ENCODE data around the gene PROSER1.
"Not testable (repeated sequence)": the region's sequence is repeated elsewhere in the genome, so short reads cannot be mapped to it uniquely, and the experiment has no call there.

Gene PROSER1

DNA sequence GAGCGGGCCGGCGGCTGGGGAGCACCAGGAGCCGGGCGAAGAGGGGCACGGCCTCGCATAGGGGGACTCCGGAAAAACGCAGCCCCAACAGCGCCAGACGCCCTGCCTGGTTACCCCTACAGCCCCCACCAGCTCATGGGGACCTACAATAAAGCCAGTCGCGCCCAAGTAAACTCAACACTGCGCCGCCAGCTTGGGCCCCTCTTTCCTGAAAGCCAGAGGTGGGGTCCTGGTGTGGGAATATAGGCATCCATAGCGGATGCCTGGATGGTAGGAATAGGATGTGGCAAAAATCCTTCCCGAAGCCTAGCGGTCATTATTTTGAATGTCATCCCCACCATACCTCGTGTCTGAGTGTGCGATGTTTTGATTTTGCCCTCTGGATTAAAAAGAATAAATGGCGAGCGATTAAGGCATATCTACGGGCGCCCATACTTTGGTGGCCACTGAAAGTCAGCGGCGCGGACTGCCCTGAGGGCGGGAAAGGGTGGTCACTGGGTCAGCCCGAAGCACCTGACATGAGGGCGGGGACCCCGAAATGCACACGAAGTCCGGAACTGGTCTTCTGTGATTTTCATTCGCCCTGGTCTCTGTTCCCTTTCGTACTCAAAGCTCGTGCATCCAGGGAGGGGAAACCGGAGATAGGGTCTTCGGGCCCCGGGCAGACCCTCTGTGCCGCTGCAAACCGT, at the start of gene PROSER1, which contains the start of gene NHLRC3:
Gene PROSER1 (minus strand): TSS at position 210 of the 689 bp plus-strand sequence. CDS start 847 bp downstream, outside the sequence.
Gene NHLRC3 (plus strand): TSS at position 577 of the 689 bp plus-strand sequence. CDS start 184 bp downstream, outside the sequence.
- no CpG with 5 or more reads among the region's 41 CpGs for WGBS (ENCODE audit: insufficient coverage, insufficient read length)
- Histone ChIP-seq H3K4me3 (ENCODE audit: low read length) (peak within 1 kb of the TSS; percentile 55), H3K4me1 (ENCODE audit: control insufficient read depth, insufficient read depth, low read length) (no peaks in the 10 kb centered on the region; the same call in 1 of the 2 replicates), H3K9me3 (ENCODE audit: control insufficient read depth, insufficient read depth, low read length) (no peaks in the 10 kb centered on the region), H3K27me3 (ENCODE audit: control insufficient read depth, insufficient read depth, low read length) (no peaks in the 10 kb centered on the region), H3K27ac (ENCODE audit: low read length) (no peak within 1 kb of the TSS), H3K36me3 (ENCODE audit: control insufficient read depth, insufficient read depth, low read length) (no peaks in the 10 kb centered on the region)
- no peak for DNase-seq (ENCODE audit: low read depth, low spot score)

- H3K9me3 ChIP-seq (ENCODE audit: control insufficient read depth, insufficient read depth, low read length); H3K36me3 ChIP-seq (ENCODE audit: control insufficient read depth, insufficient read depth, low read length); H3K27ac ChIP-seq (ENCODE audit: low read length); H3K4me3 ChIP-seq (ENCODE audit: low read length); H3K4me1 ChIP-seq (ENCODE audit: control insufficient read depth, insufficient read depth, low read length); DNase-seq (ENCODE audit: low read depth, low spot score); H3K27me3 ChIP-seq (ENCODE audit: control insufficient read depth, insufficient read depth, low read length): not testable (repeated sequence)
- WGBS (ENCODE audit: insufficient coverage, insufficient read length) = no CpG with 5 or more reads among the region's 1 CpG
Observed at GRCh38 chr13:39086251-39086945, 48.5 kb upstream of the PROSER1 start.

DNA sequence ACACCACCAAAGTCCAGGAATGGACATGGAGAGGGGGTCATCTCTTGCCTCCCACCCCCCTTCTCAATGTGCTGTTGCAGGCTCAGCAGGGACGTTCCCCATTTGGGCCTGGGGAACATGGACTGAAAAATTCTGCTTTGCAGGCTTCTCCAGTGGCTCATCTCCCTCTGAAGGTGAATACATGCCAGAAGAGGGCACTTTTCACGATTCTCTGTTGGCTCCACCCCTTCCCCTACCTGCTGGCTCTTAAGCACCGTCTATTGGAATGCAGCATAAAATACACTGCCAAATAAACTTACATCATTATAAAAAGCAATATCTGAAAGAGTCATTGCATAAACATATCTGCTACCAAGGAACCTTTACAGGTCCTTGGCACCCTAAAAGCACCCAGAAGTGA, 36.1 kb upstream of the PROSER1 start:
- peaks cover 2% of the 10 kb centered on the region; the same call in 1 of the 2 replicates for H3K4me1 ChIP-seq (ENCODE audit: control insufficient read depth, insufficient read depth, low read length)

DNA sequence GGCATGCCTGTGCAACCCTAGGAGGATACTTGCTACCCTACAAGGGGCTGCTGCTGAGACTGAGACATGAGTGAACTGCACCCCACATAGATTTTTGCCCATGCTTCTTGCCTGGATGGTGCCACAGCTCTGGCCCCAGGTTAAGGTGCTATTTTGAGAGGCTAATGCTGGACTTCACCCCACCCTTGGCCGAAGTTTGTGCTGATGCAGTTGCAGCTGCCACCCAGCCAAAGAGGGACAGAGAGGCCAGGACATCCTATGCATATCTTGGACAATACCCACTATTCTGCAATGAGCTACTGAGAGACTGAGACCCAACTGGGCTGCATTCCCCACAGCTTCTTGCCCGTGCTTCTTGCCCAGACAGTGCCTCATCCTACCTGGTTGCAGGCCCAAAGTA, 35.0 kb upstream of the PROSER1 start:
- no peaks in the 10 kb centered on the region for H3K9me3 ChIP-seq (ENCODE audit: control insufficient read depth, insufficient read depth, low read length)
- DNase-seq (ENCODE audit: low read depth, low spot score) = no peak
- no CpG with 5 or more reads among the region's 2 CpGs for WGBS (ENCODE audit: insufficient coverage, insufficient read length)
- H3K27me3 ChIP-seq (ENCODE audit: control insufficient read depth, insufficient read depth, low read length) = no peaks in the 10 kb centered on the region
- no peak overlapping the region for H3K27ac ChIP-seq (ENCODE audit: low read length)
- H3K36me3 ChIP-seq (ENCODE audit: control insufficient read depth, insufficient read depth, low read length) = no peaks in the 10 kb centered on the region
- H3K4me1 ChIP-seq (ENCODE audit: control insufficient read depth, insufficient read depth, low read length) = peaks cover 2% of the 10 kb centered on the region; the same call in 1 of the 2 replicates
- no peak overlapping the region for H3K4me3 ChIP-seq (ENCODE audit: low read length)

More for the DNA sequence above, 36.1 kb upstream of the PROSER1 start:
- no CpG with 5 or more reads among the region's 3 CpGs for WGBS (ENCODE audit: insufficient coverage, insufficient read length)
- DNase-seq (ENCODE audit: low read depth, low spot score) = no peak
- Histone ChIP-seq H3K36me3 (ENCODE audit: control insufficient read depth, insufficient read depth, low read length) (no peaks in the 10 kb centered on the region), H3K27ac (ENCODE audit: low read length) (no peak overlapping the region), H3K4me3 (ENCODE audit: low read length) (no peak overlapping the region), H3K9me3 (ENCODE audit: control insufficient read depth, insufficient read depth, low read length) (no peaks in the 10 kb centered on the region), H3K27me3 (ENCODE audit: control insufficient read depth, insufficient read depth, low read length) (no peaks in the 10 kb centered on the region)

DNA sequence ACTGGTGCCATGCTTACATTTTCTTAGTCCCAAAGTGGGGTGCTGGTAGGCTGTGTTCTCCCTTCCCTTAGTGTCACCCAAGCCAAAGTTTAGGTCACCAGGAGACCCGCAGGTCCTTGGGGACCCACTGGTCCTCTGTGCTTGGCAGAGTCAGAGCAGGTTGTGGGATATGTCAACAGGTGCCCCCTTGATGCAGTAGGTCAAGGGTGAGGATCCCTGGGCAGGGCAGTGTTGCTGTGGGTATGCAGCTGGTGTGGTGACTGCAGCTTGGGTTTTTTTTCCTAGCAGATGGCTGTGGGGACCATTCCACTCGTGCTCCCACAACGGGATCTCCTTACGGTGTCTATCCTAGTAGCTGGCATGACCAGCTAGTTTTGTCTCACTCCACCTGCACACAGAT, 24.1 kb upstream of the PROSER1 start:
- DNase-seq (ENCODE audit: low read depth, low spot score) = no peak
- no peak overlapping the region for H3K27ac ChIP-seq (ENCODE audit: low read length)
- no peaks in the 10 kb centered on the region for H3K27me3 ChIP-seq (ENCODE audit: control insufficient read depth, insufficient read depth, low read length)
- WGBS (ENCODE audit: insufficient coverage, insufficient read length) = no CpG with 5 or more reads among the region's 4 CpGs
- H3K4me1 ChIP-seq (ENCODE audit: control insufficient read depth, insufficient read depth, low read length) = no peaks in the 10 kb centered on the region
- H3K9me3 ChIP-seq (ENCODE audit: control insufficient read depth, insufficient read depth, low read length) = no peaks in the 10 kb centered on the region
- no peaks in the 10 kb centered on the region for H3K36me3 ChIP-seq (ENCODE audit: control insufficient read depth, insufficient read depth, low read length)
- H3K4me3 ChIP-seq (ENCODE audit: low read length) = no peak overlapping the region

DNA sequence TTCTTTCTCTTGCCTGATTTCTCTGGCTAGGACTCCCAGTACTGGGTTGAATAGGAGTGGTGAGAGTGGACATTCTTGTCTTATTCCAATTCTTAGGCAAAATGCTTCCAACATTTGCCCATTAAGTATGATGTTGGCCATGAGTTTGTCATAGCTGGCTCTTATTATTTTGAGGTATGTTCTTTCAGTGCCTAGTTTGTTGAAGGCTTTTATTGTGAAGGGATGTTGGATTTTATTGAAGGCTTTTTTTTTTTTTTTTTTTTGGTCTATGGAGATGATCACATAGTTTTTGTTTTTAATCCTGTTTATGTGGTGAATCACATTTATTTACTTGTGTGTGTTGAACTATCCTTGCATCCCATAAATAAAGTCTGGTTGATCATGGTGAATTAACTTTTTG, 20.2 kb upstream of the PROSER1 start:
- Histone ChIP-seq H3K9me3 (ENCODE audit: control insufficient read depth, insufficient read depth, low read length) (no peaks in the 10 kb centered on the region), H3K27me3 (ENCODE audit: control insufficient read depth, insufficient read depth, low read length) (no peaks in the 10 kb centered on the region), H3K4me3 (ENCODE audit: low read length) (no peak overlapping the region), H3K36me3 (ENCODE audit: control insufficient read depth, insufficient read depth, low read length) (no peaks in the 10 kb centered on the region), H3K27ac (ENCODE audit: low read length) (no peak overlapping the region), H3K4me1 (ENCODE audit: control insufficient read depth, insufficient read depth, low read length) (no peaks in the 10 kb centered on the region)
- DNase-seq (ENCODE audit: low read depth, low spot score) = no peak

GRCh38 chr13:39056018-39056417, 18.1 kb upstream of the PROSER1 start:
- Histone ChIP-seq H3K4me1 (ENCODE audit: control insufficient read depth, insufficient read depth, low read length) (no peaks in the 10 kb centered on the region; the same call in 1 of the 2 replicates), H3K27me3 (ENCODE audit: control insufficient read depth, insufficient read depth, low read length) (no peaks in the 10 kb centered on the region), H3K27ac (ENCODE audit: low read length) (no peak overlapping the region), H3K36me3 (ENCODE audit: control insufficient read depth, insufficient read depth, low read length) (no peaks in the 10 kb centered on the region), H3K4me3 (ENCODE audit: low read length) (no peak overlapping the region), H3K9me3 (ENCODE audit: control insufficient read depth, insufficient read depth, low read length) (no peaks in the 10 kb centered on the region)
- WGBS (ENCODE audit: insufficient coverage, insufficient read length) = no CpG with 5 or more reads among the region's 1 CpG
- DNase-seq (ENCODE audit: low read depth, low spot score) = no peak

DNA sequence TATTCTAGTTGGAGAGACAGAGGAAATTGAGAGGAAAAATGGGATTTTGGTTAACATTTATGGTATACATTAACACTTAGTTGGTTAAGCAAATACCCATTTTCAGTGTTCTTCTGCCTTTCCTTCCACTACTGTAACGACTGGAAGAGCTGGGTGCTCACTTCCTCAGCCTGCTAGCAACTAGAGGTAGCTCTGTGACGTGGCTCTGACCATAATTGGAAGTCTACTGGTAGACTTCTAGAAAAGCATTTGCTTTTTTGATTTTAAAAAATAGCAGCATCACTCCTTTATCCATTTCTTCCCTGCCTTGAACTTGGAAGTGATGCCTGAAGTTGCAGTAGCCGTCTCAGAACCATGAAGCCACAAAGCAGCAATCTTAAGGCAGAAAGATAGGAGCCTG, 16.2 kb upstream of the PROSER1 start:
- H3K4me3 ChIP-seq (ENCODE audit: low read length) = no peak overlapping the region
- H3K4me1 ChIP-seq (ENCODE audit: control insufficient read depth, insufficient read depth, low read length) = no peaks in the 10 kb centered on the region; the same call in 1 of the 2 replicates
- H3K36me3 ChIP-seq (ENCODE audit: control insufficient read depth, insufficient read depth, low read length) = peaks cover 1% of the 10 kb centered on the region; the same call in 1 of the 2 replicates
- no peaks in the 10 kb centered on the region for H3K9me3 ChIP-seq (ENCODE audit: control insufficient read depth, insufficient read depth, low read length)
- H3K27me3 ChIP-seq (ENCODE audit: control insufficient read depth, insufficient read depth, low read length) = no peaks in the 10 kb centered on the region
- H3K27ac ChIP-seq (ENCODE audit: low read length) = no peak overlapping the region
- WGBS (ENCODE audit: insufficient coverage, insufficient read length) = no CpG with 5 or more reads among the region's 3 CpGs
- no peak for DNase-seq (ENCODE audit: low read depth, low spot score)

DNA sequence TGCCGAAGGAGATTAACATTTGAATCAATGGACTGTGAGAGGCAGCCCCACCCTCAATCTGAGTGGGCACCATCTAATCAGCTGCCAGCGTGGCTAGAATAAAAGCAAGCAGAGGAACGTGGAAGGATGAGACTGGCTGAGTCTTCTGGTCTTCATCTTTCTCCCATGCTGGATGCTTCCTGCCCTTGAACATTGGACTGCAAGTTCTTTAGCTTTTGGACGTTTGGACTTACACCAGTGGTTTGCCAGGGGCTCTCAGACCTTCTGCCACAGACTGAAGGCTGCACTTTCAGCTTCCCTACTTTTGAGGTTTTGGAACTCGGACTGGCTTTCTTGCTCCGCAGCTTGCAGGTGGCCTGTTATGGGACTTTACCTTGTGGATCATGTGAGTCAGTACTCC, 15.1 kb upstream of the PROSER1 start:
- Histone ChIP-seq H3K36me3 (ENCODE audit: control insufficient read depth, insufficient read depth, low read length) (peaks cover 2% of the 10 kb centered on the region; the same call in 1 of the 2 replicates), H3K9me3 (ENCODE audit: control insufficient read depth, insufficient read depth, low read length) (no peaks in the 10 kb centered on the region), H3K27me3 (ENCODE audit: control insufficient read depth, insufficient read depth, low read length) (no peaks in the 10 kb centered on the region), H3K27ac (ENCODE audit: low read length) (no peak overlapping the region), H3K4me1 (ENCODE audit: control insufficient read depth, insufficient read depth, low read length) (no peaks in the 10 kb centered on the region; the same call in 1 of the 2 replicates), H3K4me3 (ENCODE audit: low read length) (no peak overlapping the region)
- WGBS (ENCODE audit: insufficient coverage, insufficient read length) = no CpG with 5 or more reads among the region's 6 CpGs
- no peak for DNase-seq (ENCODE audit: low read depth, low spot score)

DNA sequence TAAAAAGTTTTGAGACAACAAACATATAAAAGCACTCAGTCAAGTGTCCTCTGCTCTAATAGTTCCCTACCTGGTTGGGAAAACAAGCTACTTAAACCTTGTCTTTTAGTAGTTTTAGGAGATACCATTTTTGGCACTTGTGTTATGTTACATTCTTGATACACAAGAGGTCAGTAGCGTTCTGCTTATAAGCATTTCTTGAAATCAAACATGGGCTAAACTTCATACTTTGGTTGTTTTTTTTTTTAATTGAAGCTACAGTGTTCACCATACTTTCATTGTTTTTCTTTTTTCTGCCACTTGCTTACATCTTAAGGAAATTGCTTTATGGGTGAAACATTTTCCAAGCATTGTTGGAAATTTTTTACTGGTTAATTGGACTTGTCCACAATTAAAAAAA, 13.3 kb upstream of the PROSER1 start:
- no peaks in the 10 kb centered on the region for H3K27me3 ChIP-seq (ENCODE audit: control insufficient read depth, insufficient read depth, low read length)
- H3K36me3 ChIP-seq (ENCODE audit: control insufficient read depth, insufficient read depth, low read length) = peaks cover 2% of the 10 kb centered on the region; the same call in 1 of the 2 replicates
- no peaks in the 10 kb centered on the region; the same call in 1 of the 2 replicates for H3K4me1 ChIP-seq (ENCODE audit: control insufficient read depth, insufficient read depth, low read length)
- H3K27ac ChIP-seq (ENCODE audit: low read length) = no peak overlapping the region
- no peak overlapping the region for H3K4me3 ChIP-seq (ENCODE audit: low read length)
- no CpG with 5 or more reads among the region's 1 CpG for WGBS (ENCODE audit: insufficient coverage, insufficient read length)
- no peak for DNase-seq (ENCODE audit: low read depth, low spot score)
- no peaks in the 10 kb centered on the region for H3K9me3 ChIP-seq (ENCODE audit: control insufficient read depth, insufficient read depth, low read length)

Data from iPS DF 6.9 (cell line).